ENCODE data around the gene SYNE4.

DNA sequence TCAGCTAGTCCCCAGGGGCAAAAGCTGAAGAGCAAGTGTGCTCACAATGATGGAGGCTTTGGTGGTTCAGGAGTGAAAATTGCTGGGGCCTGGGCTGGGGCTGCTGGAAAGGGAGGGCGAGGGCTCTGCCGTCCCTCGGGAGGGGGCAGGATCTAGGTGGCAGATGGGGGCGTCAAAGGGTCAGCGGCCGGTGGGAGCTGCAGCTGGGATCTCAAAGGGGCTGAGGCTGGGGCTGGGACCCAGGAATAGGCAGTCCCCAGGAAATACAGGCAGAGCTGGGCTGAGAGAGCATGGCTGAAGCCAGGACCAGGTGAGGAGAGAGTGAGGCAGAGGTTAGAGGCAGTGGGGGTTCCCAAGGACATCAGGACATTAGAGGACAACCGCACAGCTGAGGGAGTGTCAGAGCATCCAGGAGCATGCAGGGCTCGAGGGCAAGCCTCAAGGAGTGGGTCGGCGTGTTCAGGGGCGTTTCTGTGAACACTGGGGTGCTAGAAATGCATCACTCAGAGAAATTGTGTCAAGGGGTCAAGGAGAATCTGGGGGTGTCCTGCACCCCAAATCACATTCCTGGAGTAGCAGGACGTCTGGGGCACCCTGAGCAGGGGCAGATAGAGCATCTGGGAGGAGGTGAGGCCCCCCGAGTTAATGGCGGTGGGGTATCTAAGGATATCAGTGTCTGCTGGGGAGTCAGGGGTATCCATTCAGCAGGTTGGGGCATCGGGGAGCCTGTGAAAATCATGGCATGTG is 1.2 kb upstream of the SYNE4 start:
- TF ChIP-seq, protein P1, sequence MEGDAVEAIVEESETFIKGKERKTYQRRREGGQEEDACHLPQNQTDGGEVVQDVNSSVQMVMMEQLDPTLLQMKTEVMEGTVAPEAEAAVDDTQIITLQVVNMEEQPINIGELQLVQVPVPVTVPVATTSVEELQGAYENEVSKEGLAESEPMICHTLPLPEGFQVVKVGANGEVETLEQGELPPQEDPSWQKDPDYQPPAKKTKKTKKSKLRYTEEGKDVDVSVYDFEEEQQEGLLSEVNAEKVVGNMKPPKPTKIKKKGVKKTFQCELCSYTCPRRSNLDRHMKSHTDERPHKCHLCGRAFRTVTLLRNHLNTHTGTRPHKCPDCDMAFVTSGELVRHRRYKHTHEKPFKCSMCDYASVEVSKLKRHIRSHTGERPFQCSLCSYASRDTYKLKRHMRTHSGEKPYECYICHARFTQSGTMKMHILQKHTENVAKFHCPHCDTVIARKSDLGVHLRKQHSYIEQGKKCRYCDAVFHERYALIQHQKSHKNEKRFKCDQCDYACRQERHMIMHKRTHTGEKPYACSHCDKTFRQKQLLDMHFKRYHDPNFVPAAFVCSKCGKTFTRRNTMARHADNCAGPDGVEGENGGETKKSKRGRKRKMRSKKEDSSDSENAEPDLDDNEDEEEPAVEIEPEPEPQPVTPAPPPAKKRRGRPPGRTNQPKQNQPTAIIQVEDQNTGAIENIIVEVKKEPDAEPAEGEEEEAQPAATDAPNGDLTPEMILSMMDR (IDR thresholded peaks at IDR 0.05): no peak
- TF ChIP-seq EZH2 (IDR thresholded peaks at IDR 0.05): no peak
- TF ChIP-seq EZH2phosphoT487 (IDR thresholded peaks at IDR 0.05): no peak
